ENCODE data around the gene PPP1CC.

PPP1CC gene

GRCh38 chr12:110721570-110721969 is 21.1 kb downstream of the PPP1CC start:
- no peak for DNase-seq

- no peak for DNase-seq
Observed at GRCh38 chr12:110720516-110720915, 22.2 kb downstream of the PPP1CC start.

GRCh38 chr12:110718222-110718908 is 24.3 kb downstream of the PPP1CC start:
- DNase-seq: no peak

GRCh38 chr12:110717037-110717436 is 25.7 kb downstream of the PPP1CC start:
- DNase-seq: no peak

- DNase-seq: no peak
Observed at GRCh38 chr12:110708917-110709316, 33.8 kb downstream of the PPP1CC start.

- no peak for DNase-seq
Observed at GRCh38 chr12:110705309-110705708, 37.4 kb downstream of the PPP1CC start.

GRCh38 chr12:110704750-110705149 is 37.9 kb downstream of the PPP1CC start:
- DNase-seq: no peak

- DNase-seq: no peak
Observed at GRCh38 chr12:110704231-110704630, 38.5 kb downstream of the PPP1CC start.

- no peak for DNase-seq
Observed at GRCh38 chr12:110702081-110702480, 40.6 kb downstream of the PPP1CC start.

- DNase-seq: no peak
Observed at GRCh38 chr12:110699591-110700445, 42.9 kb downstream of the PPP1CC start.

- peak; percentile 49 for DNase-seq
Observed at GRCh38 chr12:110698171-110698902, 44.4 kb downstream of the PPP1CC start.

GRCh38 chr12:110697236-110697635 is 45.5 kb downstream of the PPP1CC start:
- no peak for DNase-seq

GRCh38 chr12:110696283-110696682 is 46.4 kb downstream of the PPP1CC start:
- no peak for DNase-seq

GRCh38 chr12:110694330-110694901 is 48.3 kb downstream of the PPP1CC start:
- no peak for DNase-seq

- no peak for DNase-seq
Observed at GRCh38 chr12:110693731-110694130, 49.0 kb downstream of the PPP1CC start.

GRCh38 chr12:110690127-110690430 is 52.6 kb downstream of the PPP1CC start:
- DNase-seq: no peak

GRCh38 chr12:110689281-110690126 is 53.2 kb downstream of the PPP1CC start:
- peak; percentile 79 for DNase-seq

- DNase-seq: peak; percentile 44
Observed at GRCh38 chr12:110688446-110689280, 54.0 kb downstream of the PPP1CC start, which contains the start of gene HVCN1. HVCN1 (minus strand) TSS chr12:110689115; CDS start chr12:110683245, 5,870 bp downstream.

- DNase-seq: no peak
Observed at GRCh38 chr12:110687396-110688169, 55.1 kb downstream of the PPP1CC start.

GRCh38 chr12:110686294-110686903 is 56.3 kb downstream of the PPP1CC start:
- no peak for DNase-seq

Measured in retina (tissue), 1 donor.